Measurements from ENCODE around the gene ULBP1.
A peak's percentile ranks its signal among the peaks of the same experiment; 100 is the strongest.
"Not testable (repeated sequence)": the region's sequence is repeated elsewhere in the genome, so short reads cannot be mapped to it uniquely, and the experiment has no call there.

ULBP1 gene

DNA sequence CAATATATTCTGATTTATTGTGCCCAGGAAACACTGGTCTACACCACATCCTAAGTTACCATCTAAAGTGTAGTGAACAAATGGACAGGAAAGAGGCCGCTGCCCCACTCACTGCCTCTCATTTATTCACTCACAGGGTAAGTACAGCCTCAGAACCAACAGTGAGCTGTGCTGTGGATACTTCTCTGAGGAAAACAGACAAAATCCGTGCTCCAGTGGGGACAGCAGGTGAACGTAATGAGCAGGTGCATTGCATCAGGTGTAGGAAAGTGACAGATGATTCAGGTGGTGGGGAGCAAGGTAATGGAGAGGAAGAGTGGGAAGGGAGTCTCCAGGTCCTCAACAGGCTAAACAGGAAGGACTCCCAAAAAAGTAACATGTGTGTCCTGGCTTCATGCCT, 30.3 kb upstream of the ULBP1 start:
- DNase-seq, result no peak

DNA sequence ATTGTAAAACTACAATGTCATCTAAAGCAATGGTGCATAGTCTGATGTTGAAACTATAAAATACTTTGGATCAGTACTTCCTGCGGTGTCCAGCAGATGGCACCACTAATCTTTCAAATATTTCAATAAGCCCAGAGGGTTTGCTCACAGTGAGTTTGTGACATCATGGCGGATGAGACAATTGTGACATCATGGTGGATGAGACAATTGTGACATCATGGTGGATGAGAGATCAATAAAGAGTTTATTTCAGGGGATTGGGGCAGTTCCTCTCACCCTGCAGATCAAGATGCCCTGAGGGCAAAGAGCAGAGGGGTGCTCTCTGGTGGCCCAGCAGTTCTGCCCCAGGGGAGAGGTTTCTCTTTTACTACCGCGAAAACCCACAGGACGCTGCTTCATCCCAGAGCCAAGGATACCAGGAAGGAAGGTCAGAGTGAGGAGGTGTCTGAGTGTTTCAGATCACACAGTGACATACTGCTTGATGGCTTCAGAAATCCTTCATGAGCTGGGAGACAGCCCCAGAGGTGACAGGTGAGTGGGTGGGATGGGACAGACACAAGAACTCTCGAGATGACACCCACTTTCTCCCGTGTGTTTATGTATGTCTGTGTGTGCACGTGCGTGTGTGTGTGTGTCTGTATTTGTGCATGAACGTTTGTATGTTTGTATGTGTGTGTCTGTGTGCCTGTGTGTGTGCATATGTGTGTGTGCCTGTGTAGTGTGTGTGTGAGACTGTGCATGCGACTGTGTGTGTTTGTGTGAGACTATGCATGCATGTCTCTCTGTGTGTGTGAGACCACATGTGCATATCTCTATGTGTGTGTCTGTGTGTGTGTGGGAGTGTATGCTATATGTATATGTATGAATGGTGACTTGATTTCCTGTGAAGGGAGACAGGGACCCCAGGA, 29.2 kb upstream of the ULBP1 start:
- DNase-seq, result peak; percentile 79

DNA sequence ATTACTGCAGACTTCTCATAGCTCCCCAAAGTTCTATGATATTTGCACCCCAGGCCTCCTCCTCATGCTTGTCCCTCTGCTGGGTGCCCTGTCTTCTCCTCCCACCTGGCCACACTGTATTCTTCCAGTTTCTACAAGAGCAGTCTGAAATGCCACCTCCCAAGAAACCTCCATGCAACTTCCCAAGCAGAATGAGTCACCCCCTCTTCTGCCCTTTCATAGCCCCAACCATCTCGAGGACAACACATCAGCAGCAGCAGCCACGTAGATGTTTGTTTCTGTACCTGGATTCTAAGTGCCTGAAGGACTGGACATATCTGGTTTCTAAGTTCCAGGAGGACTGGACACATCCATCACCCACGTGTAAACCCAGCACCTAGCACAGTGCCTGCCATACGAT, 28.5 kb upstream of the ULBP1 start:
- DNase-seq, result no peak

DNA sequence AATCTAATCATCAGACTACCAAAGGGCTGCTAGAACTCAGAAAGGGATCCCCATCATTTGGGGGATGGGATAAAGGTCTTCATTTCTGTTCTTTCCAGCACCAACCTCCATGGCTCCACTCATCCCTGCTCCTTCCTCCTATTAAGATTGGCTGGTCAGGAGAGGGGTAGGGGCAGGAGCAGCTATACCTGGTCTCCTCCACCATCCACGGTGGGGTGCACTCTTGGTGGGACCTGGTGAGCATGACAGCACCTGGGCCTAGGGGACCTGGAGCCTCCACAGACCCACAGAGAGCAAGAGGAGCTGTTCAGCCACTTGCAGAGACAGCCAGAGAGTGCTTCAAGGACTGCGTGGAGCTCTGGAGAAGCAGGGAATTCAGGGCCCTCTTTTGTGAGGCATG, 28.1 kb upstream of the ULBP1 start:
- no peak for DNase-seq

DNA sequence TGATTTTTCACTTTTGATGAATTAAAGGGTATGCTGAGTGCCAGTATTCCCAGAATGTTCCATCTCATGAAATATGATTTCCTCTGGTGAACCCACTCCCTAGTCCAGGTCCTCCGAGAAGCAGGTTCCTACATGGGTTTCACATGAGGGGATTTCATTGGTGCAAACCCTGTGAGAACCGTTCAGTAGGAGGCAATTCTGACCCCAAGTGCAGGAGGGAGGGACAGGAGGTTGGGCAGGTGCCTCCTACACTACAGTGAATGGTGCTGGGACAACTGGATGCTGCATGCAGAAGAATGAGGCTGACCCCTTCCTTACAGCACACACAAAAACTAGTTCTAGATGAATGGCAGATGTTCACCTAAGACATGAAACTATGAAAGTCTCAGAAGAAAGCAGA, 27.0 kb upstream of the ULBP1 start:
- DNase-seq, result no peak

DNA sequence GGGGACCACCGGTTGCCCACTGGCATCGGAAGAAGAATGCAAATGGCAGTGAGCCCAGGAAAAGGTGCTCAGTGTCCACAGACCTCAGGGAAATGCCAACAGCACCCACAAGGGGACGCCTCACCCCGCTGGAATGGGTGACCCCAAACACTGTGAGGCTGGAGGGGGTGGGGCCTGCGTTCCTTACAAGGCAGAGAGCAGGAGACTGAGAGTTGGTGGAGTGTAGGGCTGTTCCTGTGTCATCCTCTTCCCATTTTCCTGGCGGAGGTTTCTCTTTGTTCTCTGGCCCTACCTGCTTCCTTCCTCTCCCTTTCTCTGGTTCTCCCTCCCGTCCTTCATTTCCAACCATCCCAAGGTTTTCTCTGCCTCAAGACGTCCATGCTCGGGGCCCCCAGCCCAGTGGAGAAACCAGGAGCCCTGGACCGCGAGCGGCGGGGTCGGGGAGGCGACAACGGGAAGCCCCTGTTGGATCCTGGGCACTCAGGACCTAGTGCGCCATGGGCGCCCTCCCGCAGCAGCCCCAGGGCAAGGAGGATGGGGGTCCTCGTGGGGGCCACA, 25.7 kb upstream of the ULBP1 start:
- DNase-seq, result not testable (repeated sequence)

DNA sequence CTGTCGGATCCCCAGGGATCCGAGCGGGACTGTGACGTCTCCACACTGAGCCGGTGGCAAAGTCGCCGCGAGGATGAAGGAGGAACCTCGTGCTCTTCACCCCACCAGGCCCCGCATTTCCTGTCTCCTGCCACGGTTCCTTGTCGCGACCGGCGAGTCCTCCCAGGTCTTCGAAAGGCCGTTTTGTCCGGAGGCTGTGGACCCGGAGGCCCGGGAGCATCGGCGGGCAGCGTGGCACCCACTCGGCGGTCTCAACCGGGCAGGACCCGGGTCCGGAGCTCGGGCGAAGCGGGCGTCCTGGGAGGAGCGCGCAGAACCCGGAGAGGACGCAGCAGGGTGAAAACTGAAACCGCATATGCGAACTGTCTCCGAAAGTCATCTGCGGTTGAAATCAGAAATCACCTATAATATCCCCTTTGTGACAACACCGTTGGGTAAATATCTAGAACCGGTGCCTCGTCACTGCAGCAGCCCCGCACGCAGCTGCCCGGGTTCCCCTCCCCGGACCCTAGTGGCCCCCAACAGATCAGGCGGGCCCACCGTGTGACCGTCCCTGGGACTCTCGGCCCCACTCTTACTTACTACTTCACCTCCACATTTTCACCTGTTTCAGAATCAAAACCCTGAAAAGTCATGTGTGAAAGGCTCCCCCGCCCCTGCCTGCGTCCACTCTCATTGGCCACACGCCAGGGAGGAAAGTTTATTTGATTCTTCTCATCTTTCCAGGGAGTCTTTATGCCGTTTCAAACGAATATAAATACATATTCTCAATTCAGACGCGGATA, 25.0 kb upstream of the ULBP1 start:
- no peak for DNase-seq

DNA sequence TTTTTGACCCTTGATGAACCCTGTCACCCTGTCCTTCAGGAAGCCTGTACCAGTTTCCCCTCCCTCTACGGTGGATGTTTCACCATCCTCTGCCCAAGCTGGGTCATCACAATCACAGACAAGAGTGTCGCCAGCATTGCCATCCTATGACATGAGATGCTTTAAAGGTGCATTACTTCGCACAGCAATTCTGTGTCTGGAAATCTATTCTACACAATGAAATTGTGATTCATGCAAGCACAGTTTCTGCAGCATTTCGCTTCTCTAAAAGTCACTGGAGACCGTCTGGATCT, 24.4 kb upstream of the ULBP1 start:
- no peak for DNase-seq

DNA sequence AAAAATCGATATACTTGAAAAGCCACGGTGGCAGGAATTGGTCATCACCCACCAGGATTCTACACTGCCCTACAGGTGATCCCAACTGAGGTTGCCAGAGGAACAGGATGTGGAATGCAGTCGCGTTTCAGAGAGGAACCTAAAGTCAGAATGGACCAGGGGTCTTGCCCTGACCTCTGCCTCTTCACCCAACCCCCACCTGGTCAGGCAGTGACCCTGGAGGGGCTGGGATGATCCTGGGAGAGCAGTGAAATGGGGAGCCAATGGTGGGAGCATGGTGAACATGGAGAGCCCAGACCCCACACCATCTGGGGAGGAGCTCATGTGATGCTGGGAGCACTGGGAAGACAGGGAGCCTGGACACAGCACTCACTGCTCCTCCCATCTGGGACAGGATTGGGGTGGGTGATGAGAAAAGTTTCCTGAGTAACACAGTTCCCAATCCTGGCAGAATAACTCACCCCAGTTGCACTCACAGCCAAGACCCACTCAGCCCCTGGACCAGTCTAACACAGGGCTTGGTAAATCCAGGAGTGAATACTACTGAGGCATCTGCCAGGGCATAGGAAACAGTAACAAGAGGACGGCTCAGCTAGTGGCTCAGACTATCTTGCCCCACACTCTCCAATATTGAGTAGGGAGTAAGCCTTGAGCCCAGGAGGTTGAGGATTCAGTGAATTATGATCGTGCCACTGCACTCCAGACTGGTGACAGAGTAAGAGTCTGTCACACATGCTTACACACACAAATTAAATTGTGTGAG, 23.7 kb upstream of the ULBP1 start:
- no peak for DNase-seq

DNA sequence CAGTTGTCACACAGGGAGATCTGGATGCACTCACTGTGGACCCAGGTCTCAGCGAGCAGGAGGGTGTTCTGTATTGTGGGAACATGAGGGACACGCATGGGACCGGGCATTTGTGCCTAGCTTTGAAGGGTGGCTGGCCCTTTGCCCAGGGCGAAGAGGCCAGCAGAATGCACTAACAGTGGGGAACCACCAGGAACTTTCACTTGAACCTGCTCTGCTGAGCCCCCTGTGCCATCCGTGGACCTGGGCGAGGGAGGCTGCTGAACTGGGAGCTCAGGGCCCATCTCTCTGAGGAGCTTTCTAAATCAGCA, 23.1 kb upstream of the ULBP1 start:
- DNase-seq, result no peak

DNA sequence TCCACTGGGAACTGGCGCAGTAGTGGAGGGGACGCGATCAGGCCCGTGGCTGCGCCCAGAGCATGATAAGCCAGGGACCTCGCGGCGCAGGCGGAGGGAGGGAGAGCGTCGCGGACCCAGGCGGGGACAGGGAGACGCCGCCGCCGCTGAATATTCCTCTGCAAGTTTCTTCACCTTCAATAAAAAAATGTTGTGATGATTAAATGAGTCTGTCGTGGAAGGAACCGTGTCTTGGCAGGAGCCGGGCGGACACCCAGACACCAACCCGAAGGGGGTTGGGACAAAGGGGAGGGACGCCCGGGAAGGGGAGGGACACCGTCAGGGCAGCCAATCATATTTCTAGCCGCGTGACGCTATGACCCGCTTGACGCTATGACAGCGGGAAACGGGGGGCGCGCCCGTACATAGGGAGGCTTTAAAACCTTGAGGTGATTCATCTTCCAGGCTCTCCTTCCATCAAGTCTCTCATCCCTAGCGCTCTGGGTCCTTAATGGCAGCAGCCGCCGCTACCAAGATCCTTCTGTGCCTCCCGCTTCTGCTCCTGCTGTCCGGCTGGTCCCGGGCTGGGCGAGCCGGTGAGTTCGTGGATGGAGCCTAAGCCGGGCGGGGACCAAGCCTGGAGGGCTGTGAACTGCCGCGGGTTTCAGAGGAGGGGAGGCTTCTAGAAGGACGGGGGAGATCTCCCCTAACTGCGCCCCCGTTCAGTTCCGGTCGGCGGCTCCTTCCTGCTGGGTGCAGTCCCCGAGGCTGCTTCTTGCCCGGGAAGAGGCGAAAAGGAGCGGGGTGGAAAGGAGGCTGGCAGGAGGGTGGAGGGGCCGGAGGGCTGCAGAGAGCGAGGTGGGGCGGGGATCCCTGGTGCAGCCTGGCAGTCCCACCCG, 21.9 kb upstream of the ULBP1 start, which contains the start of gene ULBP2:
Gene ULBP2, plus strand, starts transcription at position 432 of the 878 bp plus-strand sequence. Its CDS starts 59 bp downstream, at position 491.
- peak; percentile 96 for DNase-seq

DNA sequence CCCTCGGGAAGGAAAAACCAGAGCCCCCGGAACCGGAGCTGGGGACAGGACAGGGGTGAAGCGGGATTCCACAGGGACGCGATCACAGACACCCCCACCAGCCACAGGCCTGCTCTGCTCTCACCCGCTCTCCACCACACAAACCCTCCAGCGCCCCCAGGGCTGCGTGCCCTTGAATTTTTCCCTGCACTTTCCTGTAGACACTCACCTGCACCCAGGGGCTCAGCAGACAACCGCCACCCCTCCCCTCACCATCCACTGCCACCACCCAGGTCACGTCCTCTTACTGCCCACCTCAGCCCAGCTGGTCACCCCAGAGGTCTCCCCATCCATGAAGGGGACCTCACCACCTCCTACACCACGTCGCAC, 21.3 kb upstream of the ULBP1 start:
- DNase-seq, result no peak

DNA sequence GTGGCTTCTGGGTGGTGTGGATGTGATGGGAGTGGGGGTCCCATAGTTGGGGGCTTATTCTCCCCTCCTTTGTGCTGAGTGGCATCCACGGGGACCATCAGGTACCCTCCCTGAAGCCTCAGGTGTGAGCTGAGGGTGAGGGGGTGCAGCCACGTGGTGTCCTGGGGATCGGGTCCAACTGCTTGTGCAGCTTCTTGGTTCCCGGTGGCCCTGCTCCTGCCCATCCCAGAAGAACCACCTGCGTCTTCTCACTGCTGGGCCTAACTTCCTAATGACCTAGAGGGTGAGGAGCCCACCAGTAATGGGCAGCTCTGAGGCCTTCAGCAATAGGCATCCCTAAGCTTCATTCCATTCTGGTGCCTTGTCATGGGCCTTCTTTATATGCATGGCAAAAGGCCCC, 20.4 kb upstream of the ULBP1 start:
- DNase-seq, result not testable (repeated sequence)

DNA sequence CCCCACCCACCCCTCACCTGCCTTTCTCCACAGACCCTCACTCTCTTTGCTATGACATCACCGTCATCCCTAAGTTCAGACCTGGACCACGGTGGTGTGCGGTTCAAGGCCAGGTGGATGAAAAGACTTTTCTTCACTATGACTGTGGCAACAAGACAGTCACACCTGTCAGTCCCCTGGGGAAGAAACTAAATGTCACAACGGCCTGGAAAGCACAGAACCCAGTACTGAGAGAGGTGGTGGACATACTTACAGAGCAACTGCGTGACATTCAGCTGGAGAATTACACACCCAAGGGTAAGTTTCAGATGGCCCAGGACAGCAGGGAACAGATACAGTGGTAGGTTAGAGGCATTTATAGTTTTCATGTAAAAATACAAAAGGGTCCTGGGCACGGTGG, 18.5 kb upstream of the ULBP1 start:
- DNase-seq, result not testable (repeated sequence)

DNA sequence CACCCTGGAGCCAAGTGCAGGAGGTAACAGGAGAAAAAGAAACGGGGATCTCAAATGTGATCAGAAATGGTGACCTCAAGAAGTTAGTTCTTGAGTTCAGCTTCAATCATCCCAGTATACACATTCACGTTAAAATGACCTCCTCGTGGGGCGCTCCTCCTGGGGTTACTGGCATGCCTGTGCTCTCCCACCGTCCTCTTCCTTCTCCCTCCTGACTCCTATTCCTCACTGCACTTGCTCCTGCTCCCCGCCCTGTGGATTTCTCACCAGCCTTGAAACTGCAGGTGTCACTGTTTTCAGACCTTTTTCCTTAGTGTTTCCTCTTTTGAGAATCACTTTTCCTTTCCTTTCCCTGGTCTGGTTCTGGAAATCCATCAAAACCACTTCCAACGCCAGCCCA, 17.1 kb upstream of the ULBP1 start:
- DNase-seq, result not testable (repeated sequence)

DNA sequence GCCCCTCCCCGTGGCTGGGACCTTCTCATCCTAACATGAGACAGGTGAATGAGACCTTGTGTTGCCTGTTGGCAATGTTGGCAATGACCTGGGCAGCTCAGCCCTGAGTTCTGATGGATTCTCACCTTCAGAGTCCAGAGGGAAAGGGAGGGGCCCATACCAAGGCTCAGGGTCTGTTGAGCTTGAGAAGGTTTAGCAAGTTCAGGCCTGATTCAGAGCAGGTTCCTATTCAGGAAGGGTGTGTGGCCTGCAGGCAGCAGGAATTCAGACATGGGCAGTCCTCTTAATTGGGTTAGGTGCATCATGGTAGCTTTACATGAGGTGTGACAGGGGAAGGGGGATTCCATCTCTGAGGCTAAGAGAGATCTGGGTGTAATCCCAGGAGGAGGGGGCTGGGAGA, 16.2 kb upstream of the ULBP1 start:
- not testable (repeated sequence) for DNase-seq

DNA sequence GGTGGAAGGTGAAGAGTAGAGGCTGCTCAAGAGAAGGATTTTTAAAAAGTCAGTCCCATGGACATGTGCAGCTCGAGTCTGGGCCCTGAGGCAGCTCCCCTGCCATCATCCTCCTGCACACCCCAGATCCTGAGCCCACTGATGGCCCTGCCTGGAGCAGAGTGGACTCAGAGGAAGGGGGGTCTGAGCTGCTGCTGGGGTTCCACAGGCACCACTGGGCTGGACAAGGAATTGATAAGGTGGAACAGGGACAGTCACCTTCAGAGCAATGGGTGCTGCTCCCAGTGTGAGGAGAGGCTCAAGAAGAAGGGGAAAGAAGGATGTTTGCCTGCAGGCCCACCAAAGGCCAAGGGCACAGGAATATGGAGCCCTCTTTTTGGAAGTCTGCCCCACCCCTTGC, 15.7 kb upstream of the ULBP1 start:
- DNase-seq, result no peak

DNA sequence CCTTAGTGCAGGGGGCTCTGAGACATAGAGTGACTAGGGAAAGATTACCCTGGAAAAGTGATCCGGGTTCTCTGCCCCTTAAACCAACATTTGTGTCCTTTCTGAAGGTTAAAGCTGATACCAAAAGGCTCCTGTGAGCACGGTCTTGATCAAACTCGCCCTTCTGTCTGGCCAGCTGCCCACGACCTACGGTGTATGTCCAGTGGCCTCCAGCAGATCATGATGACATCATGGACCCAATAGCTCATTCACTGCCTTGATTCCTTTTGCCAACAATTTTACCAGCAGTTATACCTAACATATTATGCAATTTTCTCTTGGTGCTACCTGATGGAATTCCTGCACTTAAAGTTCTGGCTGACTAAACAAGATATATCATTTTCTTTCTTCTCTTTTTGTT, 15.1 kb upstream of the ULBP1 start:
- DNase-seq, result no peak

DNA sequence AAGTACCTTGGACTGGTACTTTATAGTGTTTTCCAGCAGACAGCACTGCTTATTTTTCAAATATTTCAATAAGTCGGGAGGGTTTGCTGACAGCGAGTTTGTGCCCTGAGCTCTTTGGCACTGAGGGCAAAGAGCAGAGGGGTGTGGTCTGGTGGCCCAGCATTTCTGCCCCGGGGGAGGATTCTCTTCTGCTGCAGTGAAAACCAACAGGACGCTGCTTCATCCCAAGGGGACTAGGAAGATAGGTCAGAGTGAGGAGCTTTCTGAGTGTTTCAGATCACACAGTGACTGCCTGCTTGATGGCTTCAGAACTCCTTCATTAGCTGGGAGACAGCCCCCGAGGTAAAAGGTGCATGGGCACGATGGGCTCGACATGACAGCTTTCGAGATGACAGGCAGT, 13.3 kb upstream of the ULBP1 start:
- DNase-seq, result no peak

DNA sequence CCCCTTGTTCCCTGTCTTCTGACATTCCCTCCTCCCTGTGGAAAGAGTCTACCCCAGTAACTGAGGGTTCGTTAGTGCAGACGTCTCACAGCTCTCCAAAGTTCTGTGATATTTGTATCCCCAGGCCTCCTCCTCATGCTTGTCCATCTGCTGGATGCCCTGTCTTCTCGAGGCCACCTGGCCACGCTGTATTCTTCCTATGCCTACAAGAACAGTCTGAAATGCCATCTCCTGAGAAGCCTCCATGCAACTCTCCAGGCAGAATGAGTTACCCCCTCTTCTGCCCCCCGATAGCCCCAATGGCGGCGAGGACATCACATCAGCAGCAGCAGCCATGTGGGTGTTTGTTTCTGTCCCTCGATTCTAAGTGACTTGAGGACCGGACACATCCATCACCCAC, 12.6 kb upstream of the ULBP1 start:
- DNase-seq, result no peak

DNA sequence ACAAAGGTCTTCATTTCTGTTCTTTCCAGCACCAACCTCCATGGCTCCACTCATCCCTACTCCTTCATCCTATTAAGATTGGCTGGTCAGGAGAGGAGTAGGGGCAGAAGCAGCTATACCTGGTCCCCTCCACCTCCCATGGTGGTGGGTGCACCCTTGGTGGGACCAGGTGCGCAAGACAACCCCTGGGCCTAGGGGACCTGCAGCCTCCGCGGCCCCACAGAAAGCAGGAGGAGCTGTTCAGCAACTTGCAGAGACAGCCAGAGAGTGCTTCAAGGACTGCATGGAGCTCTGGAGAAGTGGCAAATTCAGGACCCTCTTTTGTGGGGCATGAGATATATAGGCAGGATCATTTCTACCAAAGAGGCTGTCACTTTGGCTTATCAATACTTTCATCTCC, 12.1 kb upstream of the ULBP1 start:
- no peak for DNase-seq

DNA sequence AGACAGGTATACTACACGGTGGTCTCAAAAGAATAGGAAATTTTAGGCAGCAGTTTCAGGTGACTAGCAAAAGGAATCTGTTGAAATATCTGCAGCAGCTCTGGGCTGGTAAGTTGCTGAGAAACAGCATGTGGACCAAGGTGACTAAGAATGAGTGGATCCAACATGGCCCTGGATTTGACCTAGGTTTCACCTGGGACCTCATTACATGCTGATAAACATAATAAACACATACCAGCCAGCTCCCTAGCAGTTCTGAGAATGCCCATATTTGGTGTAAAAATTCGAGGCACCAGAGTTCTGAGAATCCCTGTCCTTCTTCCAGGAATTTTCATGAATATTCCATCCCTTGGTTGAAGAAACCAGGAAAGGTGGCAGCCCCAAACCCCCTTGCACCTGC, 10.4 kb upstream of the ULBP1 start:
- not testable (repeated sequence) for DNase-seq
